H1 (cell line): ENCODE measurements around the gene ATG7. TPM values are rescaled to one million over a fixed set of nuclear protein-coding genes. Genes with fewer than 3 reads are reported as not detected.

ENCODE experiments used
- CTCF ChIA-PET: fragments of 300-600 bp; sonication (Branson Sonifier 250); formaldehyde crosslinking; loops from one replicate; lab custom pipeline; 2021; ENCODE audit not compliant: partially characterized antibody; lab: Charles Lee
- POLR2A ChIA-PET: fragments of 300-600 bp; sonication (Branson Sonifier 250); formaldehyde crosslinking; loops from one replicate; lab custom pipeline; 2021; ENCODE audit warnings: inconsistent platforms; ENCODE audit not compliant: partially characterized antibody; lab: Charles Lee
- DNase-seq, 2 experiments: peaks; one replicate each; pipeline versions ENCODE4 v3.0.0 to v3.0.0-alpha.2; 2010 to 2022; ENCODE audit warnings: low spot score in 2 of 2, low read depth in 1 of 2, mixed read lengths in 1 of 2
- FAIRE-seq: peaks from 2 replicates; lab custom pipeline; 2011; peaks lifted over from hg19 to GRCh38; lab: Jason Lieb, UNC
- H2AFZ ChIP-seq: 2 replicates; pipeline ENCODE4 v1.8.1; 2012; ENCODE audit warnings: low read length, inconsistent platforms
- H2AK5ac ChIP-seq: 2 replicates; pipeline ENCODE4 v1.6.1; 2013; ENCODE audit warnings: low read depth, low read length
- H2BK120ac ChIP-seq: replicated peaks from 2 replicates; pipeline ENCODE3; 2013; ENCODE audit warnings: low read depth, low read length, inconsistent platforms
- H2BK12ac ChIP-seq: 2 replicates; pipeline ENCODE4 v1.6.1; 2013; ENCODE audit warnings: low read depth, low read length
- H2BK15ac ChIP-seq: 2 replicates; pipeline ENCODE4 v1.6.1; 2013; ENCODE audit warnings: low read length
- H2BK20ac ChIP-seq: 2 replicates; pipeline ENCODE4 v1.6.1; 2013; ENCODE audit warnings: low read length
- H2BK5ac ChIP-seq: 2 replicates; pipeline ENCODE4 v1.6.1; 2013; ENCODE audit warnings: low read depth, low read length
- H3K14ac ChIP-seq: 2 replicates; pipeline ENCODE4 v1.6.1; 2013; ENCODE audit warnings: inconsistent platforms; ENCODE audit not compliant: insufficient read length
- H3K18ac ChIP-seq: 2 replicates; pipeline ENCODE4 v1.6.1; 2013; ENCODE audit warnings: low read length; ENCODE audit errors: extremely low read depth
- H3K23ac ChIP-seq: 2 replicates; pipeline ENCODE4 v1.6.1; 2013; ENCODE audit warnings: inconsistent platforms; ENCODE audit not compliant: insufficient read length
- H3K23me2 ChIP-seq: 2 replicates; pipeline ENCODE4 v1.6.1; 2013; ENCODE audit warnings: low read depth, low read length
- H3K27ac ChIP-seq: 2 replicates; pipeline ENCODE4 v1.6.1; 2011; ENCODE audit warnings: low read depth, low read length, inconsistent platforms
- H3K27me3 ChIP-seq, 4 experiments: replicated peaks in 1 of 4; 1 replicate in 1 of 4; 2 replicates in 3 of 4; pipeline versions ENCODE4 v1.6.1 to v1.8.1; 2011 to 2013; ENCODE audit warnings: low read length in 3 of 4, mild to moderate bottlenecking in 3 of 4, inconsistent platforms in 2 of 4, mixed read lengths in 2 of 4, moderate library complexity in 1 of 4; ENCODE audit not compliant: control insufficient read depth in 3 of 4, insufficient read depth in 3 of 4; ENCODE audit errors: extremely low read depth in 1 of 4
- H3K36me3 ChIP-seq, 4 experiments: 2 replicates each; pipeline versions ENCODE4 v1.6.1 to v1.8.1; 2011 to 2013; ENCODE audit warnings: mild to moderate bottlenecking in 4 of 4, low read length in 3 of 4, moderate library complexity in 2 of 4, control low read depth in 1 of 4, inconsistent platforms in 1 of 4; ENCODE audit not compliant: insufficient read depth in 4 of 4, control insufficient read depth in 2 of 4
- H3K4ac ChIP-seq: replicated peaks from 2 replicates; pipeline ENCODE3; 2013; ENCODE audit warnings: low read length, low read depth, mixed read lengths, inconsistent platforms; ENCODE audit not compliant: insufficient read length
- H3K4me1 ChIP-seq, 4 experiments: replicated peaks in 1 of 4; 1 replicate in 1 of 4; 2 replicates in 3 of 4; pipeline versions ENCODE4 v1.6.1 to v1.8.1; 2011 to 2013; ENCODE audit warnings: low read length in 3 of 4, inconsistent platforms in 2 of 4, mixed read lengths in 1 of 4; ENCODE audit not compliant: insufficient read depth in 4 of 4, control insufficient read depth in 3 of 4
- H3K4me2 ChIP-seq, 2 experiments: 2 replicates each; pipeline versions ENCODE4 v1.6.1 to v1.8.1; 2011 to 2013; ENCODE audit warnings: low read depth in 2 of 2, low read length in 2 of 2, control low read depth in 1 of 2, inconsistent platforms in 1 of 2, mild to moderate bottlenecking in 1 of 2; ENCODE audit not compliant: insufficient read depth in 1 of 2
- H3K4me3 ChIP-seq, 4 experiments: fragments of 200-600, 300-600 bp in 1 of 4; sonication (generic), shearing (Covaris generic), sonication (Bioruptor Twin) in 1 of 4; 2 replicates each; pipeline versions ENCODE4 v1.5.1 to v1.8.1; 2011 to 2016; ENCODE audit warnings: low read length in 4 of 4, low read depth in 3 of 4, control low read depth in 2 of 4, inconsistent platforms in 2 of 4, mild to moderate bottlenecking in 2 of 4, mixed read lengths in 1 of 4, moderate library complexity in 1 of 4; ENCODE audit not compliant: insufficient read depth in 2 of 4; ENCODE audit errors: extremely low read depth in 1 of 4
- H3K56ac ChIP-seq: replicated peaks from 2 replicates; pipeline ENCODE3; 2013; ENCODE audit warnings: low read depth, mild to moderate bottlenecking, mixed read lengths, low read length, inconsistent platforms; ENCODE audit not compliant: insufficient read length
- H3K79me1 ChIP-seq: 2 replicates; pipeline ENCODE4 v1.6.1; 2013; ENCODE audit warnings: low read depth, low read length, control low read depth
- H3K79me2 ChIP-seq, 2 experiments: 2 replicates each; pipeline versions ENCODE4 v1.6.1 to v1.8.1; 2012 to 2013; ENCODE audit warnings: low read length in 2 of 2, mild to moderate bottlenecking in 2 of 2, inconsistent platforms in 1 of 2; ENCODE audit not compliant: insufficient read depth in 2 of 2, control insufficient read depth in 1 of 2
- H3K9ac ChIP-seq, 4 experiments: replicated peaks in 1 of 4; 1 replicate in 1 of 4; 2 replicates in 3 of 4; pipeline versions ENCODE4 v1.6.1 to v1.8.1; 2011 to 2013; ENCODE audit warnings: low read depth in 3 of 4, low read length in 3 of 4, control low read depth in 2 of 4, mild to moderate bottlenecking in 2 of 4, moderate library complexity in 2 of 4, inconsistent platforms in 1 of 4; ENCODE audit errors: extremely low read depth in 1 of 4
- H3K9me3 ChIP-seq, 2 experiments: 2 replicates each; pipeline versions ENCODE4 v1.6.1 to v1.8.1; 2012 to 2013; ENCODE audit warnings: mild to moderate bottlenecking in 2 of 2, moderate library complexity in 2 of 2, control low read depth in 1 of 2, inconsistent platforms in 1 of 2, low read depth in 1 of 2, low read length in 1 of 2, mixed read lengths in 1 of 2; ENCODE audit not compliant: insufficient read depth in 2 of 2
- H4K20me1 ChIP-seq, 2 experiments: replicated peaks in 1 of 2; 2 replicates each; pipeline versions ENCODE3 to v1.8.1; 2011 to 2013; ENCODE audit warnings: inconsistent platforms in 2 of 2, low read length in 2 of 2, mild to moderate bottlenecking in 1 of 2; ENCODE audit not compliant: insufficient read depth in 2 of 2, control insufficient read depth in 1 of 2
- H4K5ac ChIP-seq: 2 replicates; pipeline ENCODE4 v1.6.1; 2013; ENCODE audit warnings: low read length, low read depth, mixed read lengths, inconsistent platforms; ENCODE audit not compliant: insufficient read length
- H4K8ac ChIP-seq: 2 replicates; pipeline ENCODE4 v1.8.0; 2013; ENCODE audit warnings: mild to moderate bottlenecking, moderate library complexity, low read length, inconsistent platforms; ENCODE audit not compliant: insufficient read depth; ENCODE audit errors: extremely low read depth
- H4K91ac ChIP-seq: replicated peaks from 2 replicates; pipeline ENCODE3; 2013; ENCODE audit warnings: low read length, mixed read lengths, inconsistent platforms; ENCODE audit not compliant: insufficient read length
- BACH1 ChIP-seq: IDR thresholded peaks from 2 replicates; pipeline ENCODE4 v1.6.1; 2012; ENCODE audit warnings: low read length, improper control_type of control experiment
- TAF7 ChIP-seq: optimal IDR thresholded peaks from 2 replicates; pipeline ENCODE3; 2011; ENCODE audit warnings: low read depth, mild to moderate bottlenecking, inconsistent platforms, low read length, moderate library complexity, borderline replicate concordance
- WGBS, 2 experiments: shearing (Covaris generic) in 1 of 2; methylation state at CpG; one replicate each; pipeline versions ENCODE4 v1.1.6 to v1.1.7; 2013 to 2015; ENCODE audit warnings: low lambda C conversion rate in 2 of 2, mixed read lengths in 2 of 2, inconsistent platforms in 1 of 2, low coverage in 1 of 2, missing lambda C conversion rate in 1 of 2; ENCODE audit not compliant: insufficient replicate concordance in 2 of 2, insufficient coverage in 1 of 2, insufficient read length in 1 of 2; ENCODE audit errors: extremely low coverage in 1 of 2, missing lambda C conversion rate in 1 of 2; 5-methylcytosine and 5-hydroxymethylcytosine counted together
- polyA plus RNA-seq, 7 experiments: library from polyadenylated mRNA; depleted of rRNA in 3 of 7; stranded (reverse) in 5 of 7; unstranded in 2 of 7; fragments of >200 nt in 5 of 7; fragments of 200-250 nt in 2 of 7; gene quantifications; 1 replicate in 5 of 7; 2 replicates in 1 of 7; 4 replicates in 1 of 7; pipeline versions ENCODE4 v1.2.1 to v1.2.3, GENCODE V29; 2011 to 2013; ENCODE audit warnings: missing spikeins in 2 of 7, mixed read lengths in 2 of 7
- total RNA-seq: library from RNA; stranded (reverse); fragmentation: NEBNext Ultra II Directional; extraction: Animal tissue kit (Norgen Biotek cat#: 25700); gene quantifications from 2 replicates; pipeline ENCODE4 v1.2.1, GENCODE V29; 2021

Gene ATG7
- total and polyA plus RNA-seq, 2 of the 8 experiments (the other 6 are each of a cell fraction or from before 2014, with no cell fraction given) = 15.0 to 19.1 TPM

DNA sequence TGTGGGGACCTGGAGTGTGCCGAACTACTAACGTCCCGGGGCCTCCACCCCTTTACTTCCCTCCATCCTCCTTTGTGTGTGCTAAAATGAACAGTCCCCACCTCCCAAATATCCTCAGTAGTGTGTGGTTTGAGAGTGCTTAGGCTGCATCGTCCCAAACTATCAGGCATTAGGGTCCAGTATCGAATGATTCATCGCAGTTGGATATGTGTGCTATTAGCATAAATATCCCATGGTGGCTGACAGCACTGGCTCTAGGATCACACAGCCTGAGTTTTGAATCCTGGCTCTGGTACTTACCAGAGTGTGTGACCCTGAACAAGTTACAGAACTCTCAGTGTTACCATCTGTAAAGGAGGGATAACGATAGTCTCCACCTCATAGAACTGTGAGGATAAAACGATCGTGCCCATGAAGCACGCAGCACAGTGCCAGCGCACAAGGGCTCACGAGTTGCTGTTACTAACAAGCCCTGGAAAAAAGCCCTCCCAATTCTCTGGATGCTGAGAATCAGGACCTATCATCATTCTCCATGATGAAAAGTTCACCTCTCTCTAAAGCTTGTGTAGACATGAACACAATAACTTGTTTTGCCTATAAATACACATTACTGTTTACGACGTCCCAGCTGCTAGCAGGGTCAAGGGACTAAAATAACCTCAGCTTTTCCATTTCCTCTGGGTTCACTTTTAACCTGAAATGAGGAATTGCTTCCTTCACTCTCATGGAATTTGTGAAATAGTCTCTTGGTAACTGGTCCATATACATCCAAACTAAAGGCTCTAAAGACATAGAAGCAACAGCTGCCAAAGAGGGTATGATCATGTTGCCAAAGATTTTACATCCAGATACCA, 320.5 kb downstream of the ATG7 start:
- H4K5ac ChIP-seq = no peak overlapping the region
- no peaks in the 10 kb centered on the region for H3K27me3 ChIP-seq
- no peak overlapping the region for H4K91ac ChIP-seq
- 0 out of 2 replicates have a peak overlapping the region, but pooled peaks have one; percentile 0 for H2BK12ac ChIP-seq
- no peak overlapping the region for H3K4me3 ChIP-seq
- POLR2A ChIA-PET = interaction anchor here (1.2 to 2.9 kb wide), 2 partner anchors 8 to 20 kb away, joined by 4 to 11 read pairs; no protein-coding TSS in a partner anchor
- no peak overlapping the region for H3K18ac ChIP-seq
- CTCF ChIA-PET = interaction anchor here (0.9 to 1.4 kb wide), 2 partner anchors 19 to 26 kb away, joined by 3 to 4 read pairs; no protein-coding TSS in a partner anchor
- peaks cover 17 to 81% of the 10 kb centered on the region in 2 experiments for H3K79me2 ChIP-seq
- no peak overlapping the region for H3K9ac ChIP-seq
- no peak overlapping the region for H2BK15ac ChIP-seq
- no peak overlapping the region for H2BK120ac ChIP-seq
- 82% methylated on average over 14 of the region's 14 CpGs; no CpG with 5 or more reads in 1 of the 2 experiments for WGBS, 2 experiments
- FAIRE-seq (no peak), DNase-seq (no peak)
- peaks cover 0 to 2% (median 0%) of the 10 kb centered on the region in 4 experiments; a peak in 1 of 8 replicates for H3K36me3 ChIP-seq
- TF ChIP-seq BACH1 (no peak), TAF7 (no peak)
- no peak overlapping the region for H4K8ac ChIP-seq
- no peak overlapping the region for H2BK5ac ChIP-seq
- H4K20me1 ChIP-seq = peaks cover 8 to 15% of the 10 kb centered on the region in 2 experiments
- H3K14ac ChIP-seq = no peak overlapping the region
- H3K23ac ChIP-seq = no peak overlapping the region
- H3K4ac ChIP-seq = no peak overlapping the region
- H2BK20ac ChIP-seq = no peak overlapping the region; the same call in 1 of the 2 replicates
- H2AK5ac ChIP-seq = peak overlapping the region; percentile 6; the same call in 1 of the 2 replicates
- peak overlapping the region in 1 of 2 experiments; percentile 6; a peak in 2 of 4 replicates for H3K4me2 ChIP-seq
- H3K79me1 ChIP-seq = peaks cover 31% of the 10 kb centered on the region
- H3K56ac ChIP-seq = no peak overlapping the region
- H3K9me3 ChIP-seq = no peaks in the 10 kb centered on the region
- H3K27ac ChIP-seq = no peak overlapping the region
- no peaks in the 10 kb centered on the region for H3K23me2 ChIP-seq
- H3K4me1 ChIP-seq = peaks cover 25 to 46% (median 39%) of the 10 kb centered on the region in 4 experiments
- no peak overlapping the region for H2AFZ ChIP-seq
